CD14-positive monocyte (primary cell): ENCODE measurements around the gene KRTAP12-2. TPM values are rescaled to one million over a fixed set of nuclear protein-coding genes. Genes with fewer than 3 reads are reported as not detected.

ENCODE experiments used
- DNase-seq, 3 donors: peaks; one replicate each; pipeline ENCODE4 v3.0.0-alpha.2; 2011 to 2022
- H2AFZ ChIP-seq: 2 replicates; pipeline ENCODE4 v1.6.0; 2012; ENCODE audit warnings: mild to moderate bottlenecking, low read depth, low read length, inconsistent platforms; ENCODE audit not compliant: insufficient read depth, poor library complexity, severe bottlenecking
- H3K27ac ChIP-seq, 2 donors: 1 replicate in 1 of 2; 2 replicates in 1 of 2; pipeline ENCODE4 v1.5.1; 2012 to 2013; ENCODE audit warnings: low read length in 2 of 2, control low read depth in 1 of 2, inconsistent platforms in 1 of 2, low read depth in 1 of 2, mild to moderate bottlenecking in 1 of 2
- H3K27me3 ChIP-seq, 2 donors: one replicate each; pipeline versions ENCODE4 v1.6.0 to v1.6.1; 2011 to 2013; ENCODE audit warnings: low read length in 2 of 2; ENCODE audit not compliant: control insufficient read depth in 2 of 2, insufficient read depth in 2 of 2
- H3K36me3 ChIP-seq, 2 donors: replicated peaks in 1 of 2; 1 replicate in 1 of 2; 2 replicates in 1 of 2; pipeline versions ENCODE4 v1.5.1 to v1.6.1; 2012 to 2013; ENCODE audit warnings: low read length in 2 of 2, control low read depth in 1 of 2, inconsistent platforms in 1 of 2, mild to moderate bottlenecking in 1 of 2; ENCODE audit not compliant: insufficient read depth in 2 of 2, control insufficient read depth in 1 of 2
- H3K4me1 ChIP-seq, 2 donors: 1 replicate in 1 of 2; 2 replicates in 1 of 2; pipeline versions ENCODE4 v1.5.1 to v1.6.1; 2012 to 2013; ENCODE audit warnings: low read length in 2 of 2, control low read depth in 1 of 2, inconsistent platforms in 1 of 2, mild to moderate bottlenecking in 1 of 2, moderate library complexity in 1 of 2; ENCODE audit not compliant: insufficient read depth in 2 of 2, control insufficient read depth in 1 of 2
- H3K4me2 ChIP-seq: replicated peaks from 2 replicates; pipeline ENCODE3; 2012; ENCODE audit warnings: low read length, moderate library complexity, mild to moderate bottlenecking; ENCODE audit not compliant: poor library complexity, severe bottlenecking; ENCODE audit errors: extremely low read depth
- H3K4me3 ChIP-seq, 3 experiments: fragments of 200-600 bp in 1 of 3; sonication (generic) in 1 of 3; replicated peaks in 1 of 3; 1 replicate in 2 of 3; 2 replicates in 1 of 3; pipeline ENCODE4 v1.5.1; 2011 to 2013; ENCODE audit warnings: low read length in 3 of 3, mild to moderate bottlenecking in 3 of 3, control low read depth in 2 of 3, low read depth in 2 of 3, inconsistent platforms in 1 of 3, moderate library complexity in 1 of 3
- H3K79me2 ChIP-seq: 2 replicates; pipeline ENCODE4 v1.6.0; 2012; ENCODE audit warnings: mild to moderate bottlenecking, control low read depth, inconsistent platforms, low read length, moderate library complexity; ENCODE audit not compliant: insufficient read depth
- H3K9ac ChIP-seq: 2 replicates; pipeline ENCODE4 v1.6.0; 2017; ENCODE audit warnings: low read length, mild to moderate bottlenecking; ENCODE audit not compliant: insufficient read depth, poor library complexity, severe bottlenecking
- H3K9me3 ChIP-seq, 2 donors: replicated peaks in 1 of 2; 1 replicate in 1 of 2; 2 replicates in 1 of 2; pipeline versions ENCODE4 v1.5.1 to v1.6.1; 2012 to 2013; ENCODE audit warnings: low read length in 2 of 2, control low read depth in 1 of 2; ENCODE audit not compliant: control insufficient read depth in 1 of 2, insufficient read depth in 1 of 2
- H4K20me1 ChIP-seq: 2 replicates; pipeline ENCODE4 v1.6.0; 2012; ENCODE audit warnings: mild to moderate bottlenecking, low read length, control low read depth, moderate library complexity; ENCODE audit not compliant: insufficient read depth
- H3K27ac Mint-ChIP-seq, 7 donors: one replicate each; pipeline ENCODE4 v1.8.0; 2020; ENCODE audit warnings: mild to moderate bottlenecking in 7 of 7, mixed read lengths in 7 of 7, moderate library complexity in 6 of 7, inconsistent platforms in 2 of 7
- H3K27me3 Mint-ChIP-seq, 3 donors: one replicate each; pipeline ENCODE4 v1.8.0; 2021 to 2022; ENCODE audit warnings: low read depth in 3 of 3, mild to moderate bottlenecking in 3 of 3, mixed read lengths in 3 of 3, moderate library complexity in 3 of 3, inconsistent platforms in 1 of 3
- H3K36me3 Mint-ChIP-seq, 2 donors: one replicate each; pipeline ENCODE4 v1.8.0; 2020; ENCODE audit warnings: mixed read lengths in 2 of 2, inconsistent platforms in 1 of 2, mild to moderate bottlenecking in 1 of 2
- H3K4me1 Mint-ChIP-seq: one replicate; pipeline ENCODE4 v1.8.0; 2020; ENCODE audit warnings: mild to moderate bottlenecking, mixed read lengths
- H3K4me3 Mint-ChIP-seq, 2 donors: one replicate each; pipeline ENCODE4 v1.8.0; 2020; ENCODE audit warnings: mild to moderate bottlenecking in 2 of 2, mixed read lengths in 2 of 2, moderate library complexity in 1 of 2
- H3K9me3 Mint-ChIP-seq, 7 donors: one replicate each; pipeline ENCODE4 v1.8.0; 2020 to 2022; ENCODE audit warnings: mixed read lengths in 7 of 7, mild to moderate bottlenecking in 6 of 7, moderate library complexity in 6 of 7, inconsistent platforms in 2 of 7
- WGBS: methylation state at CpG from one replicate; pipeline ENCODE4 v1.1.5; 2013; ENCODE audit warnings: missing lambda C conversion rate; ENCODE audit not compliant: insufficient coverage; 5-methylcytosine and 5-hydroxymethylcytosine counted together
- intact Hi-C, 2 donors: fragments of 100-400 bp; cut with micrococcal nuclease; formaldehyde crosslinking; loops; one replicate each; pipeline versions ENCODE4 v1.15.0 to v1.15.1; 2023
- polyA plus RNA-seq, 3 donors: library from polyadenylated mRNA; depleted of rRNA in 1 of 3; unstranded in 2 of 3; stranded (reverse) in 1 of 3; fragments of 300-500 nt in 2 of 3; fragments of >200 nt in 1 of 3; fragmentation: Illumina TruSeq in 2 of 3; gene quantifications; 1 replicate in 2 of 3; 2 replicates in 1 of 3; pipeline ENCODE4 v1.2.3, GENCODE V29; 2012 to 2021
- TF ChIP-seq, protein P1 (sequence below): fragments of 200-600 bp; IDR thresholded peaks from one replicate; pipeline ENCODE4 v1.8.0; 2022; ENCODE audit warnings: antibody characterized with exemption, mild to moderate bottlenecking

The KRTAP12-2 gene
- polyA plus RNA-seq, 3 donors = not detected

DNA sequence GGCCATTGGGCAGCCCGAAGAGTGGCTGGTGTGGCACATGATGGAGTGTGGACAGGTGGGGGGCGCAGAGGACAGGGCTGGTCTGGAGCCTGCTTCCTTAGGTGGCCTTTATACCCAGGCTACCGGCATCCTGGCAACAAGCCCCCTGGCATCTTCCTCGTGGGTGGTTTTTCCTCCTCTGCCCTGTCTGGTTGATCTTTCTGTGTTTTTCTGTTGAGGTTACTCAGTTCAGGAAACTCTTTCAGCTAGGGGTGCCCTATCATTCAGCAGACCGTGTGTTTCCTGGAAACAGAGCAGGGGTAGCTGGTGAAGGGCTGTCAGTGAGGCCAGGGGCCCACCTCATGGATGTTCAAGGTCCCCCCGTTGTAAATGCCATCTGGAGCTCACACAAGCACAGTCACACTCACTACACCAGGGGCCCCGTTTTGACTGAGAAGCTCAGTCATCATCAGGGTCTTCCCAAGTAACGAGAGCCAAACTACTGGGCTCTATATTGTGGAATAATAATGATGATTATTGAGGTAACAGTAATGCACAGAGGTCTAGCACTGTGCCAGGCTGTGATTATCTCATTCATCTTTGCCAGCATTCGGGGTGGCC lies 12.1 kb downstream of the KRTAP12-2 start, which contains the start of gene KRTAP12-4:
Gene KRTAP12-4, minus strand, starts transcription at position 84 of the 600 bp plus-strand sequence. Its CDS starts 45 bp downstream, at position 39.
- 100% methylated on average over 3 of the region's 9 CpGs for WGBS
- no peaks in the 10 kb centered on the region for H4K20me1 ChIP-seq
- no peak within 1 kb of the TSS for H3K9ac ChIP-seq
- no peak within 1 kb of the TSS for H3K4me2 ChIP-seq
- H3K9me3 Mint-ChIP-seq = peaks cover 29 to 54% (median 43%) of the 10 kb centered on the region in 7 donors
- no peak within 1 kb of the TSS for H3K4me3 ChIP-seq
- no peak within 1 kb of the TSS for H3K4me3 Mint-ChIP-seq
- H3K36me3 ChIP-seq = no peaks in the 10 kb centered on the region
- no peaks in the 10 kb centered on the region for H3K4me1 Mint-ChIP-seq
- H3K27ac Mint-ChIP-seq = peak within 1 kb of the TSS in 1 of 7 donors; percentile 65
- H3K36me3 Mint-ChIP-seq = no peaks in the 10 kb centered on the region
- TF ChIP-seq, protein P1, sequence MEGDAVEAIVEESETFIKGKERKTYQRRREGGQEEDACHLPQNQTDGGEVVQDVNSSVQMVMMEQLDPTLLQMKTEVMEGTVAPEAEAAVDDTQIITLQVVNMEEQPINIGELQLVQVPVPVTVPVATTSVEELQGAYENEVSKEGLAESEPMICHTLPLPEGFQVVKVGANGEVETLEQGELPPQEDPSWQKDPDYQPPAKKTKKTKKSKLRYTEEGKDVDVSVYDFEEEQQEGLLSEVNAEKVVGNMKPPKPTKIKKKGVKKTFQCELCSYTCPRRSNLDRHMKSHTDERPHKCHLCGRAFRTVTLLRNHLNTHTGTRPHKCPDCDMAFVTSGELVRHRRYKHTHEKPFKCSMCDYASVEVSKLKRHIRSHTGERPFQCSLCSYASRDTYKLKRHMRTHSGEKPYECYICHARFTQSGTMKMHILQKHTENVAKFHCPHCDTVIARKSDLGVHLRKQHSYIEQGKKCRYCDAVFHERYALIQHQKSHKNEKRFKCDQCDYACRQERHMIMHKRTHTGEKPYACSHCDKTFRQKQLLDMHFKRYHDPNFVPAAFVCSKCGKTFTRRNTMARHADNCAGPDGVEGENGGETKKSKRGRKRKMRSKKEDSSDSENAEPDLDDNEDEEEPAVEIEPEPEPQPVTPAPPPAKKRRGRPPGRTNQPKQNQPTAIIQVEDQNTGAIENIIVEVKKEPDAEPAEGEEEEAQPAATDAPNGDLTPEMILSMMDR = no peak
- H3K79me2 ChIP-seq = no peaks in the 10 kb centered on the region
- no peak within 1 kb of the TSS for H3K27ac ChIP-seq
- H3K4me1 ChIP-seq = no peaks in the 10 kb centered on the region
- DNase-seq = no peak
- peaks cover 16 to 47% of the 10 kb centered on the region in 2 donors for H3K9me3 ChIP-seq
- H2AFZ ChIP-seq = no peak within 1 kb of the TSS
- intact Hi-C loops = no loop called here
- no peaks in the 10 kb centered on the region for H3K27me3 ChIP-seq
- peaks cover 6 to 10% (median 8%) of the 10 kb centered on the region in 3 donors for H3K27me3 Mint-ChIP-seq

GRCh38 chr21:44653656-44654575 lies 12.8 kb downstream of the KRTAP12-2 start:
- H3K4me1 Mint-ChIP-seq = no peaks in the 10 kb centered on the region
- Histone ChIP-seq H3K9me3 (peaks cover 16 to 44% of the 10 kb centered on the region in 2 donors), H3K36me3 (no peaks in the 10 kb centered on the region), H3K9ac (no peak overlapping the region), H3K79me2 (no peaks in the 10 kb centered on the region), H3K4me2 (no peak overlapping the region), H4K20me1 (no peaks in the 10 kb centered on the region), H3K4me1 (no peaks in the 10 kb centered on the region), H3K27me3 (no peaks in the 10 kb centered on the region), H3K4me3 (no peak overlapping the region), H2AFZ (no peak overlapping the region), H3K27ac (no peak overlapping the region)
- intact Hi-C loops = no loop called here
- WGBS = 97% methylated on average over 14 of the region's 17 CpGs
- TF ChIP-seq, protein P1 = no peak
- H3K9me3 Mint-ChIP-seq = peaks cover 29 to 53% (median 43%) of the 10 kb centered on the region in 7 donors
- no peak overlapping the region for H3K27ac Mint-ChIP-seq
- peaks cover 3 to 10% (median 9%) of the 10 kb centered on the region in 3 donors for H3K27me3 Mint-ChIP-seq
- H3K36me3 Mint-ChIP-seq = no peaks in the 10 kb centered on the region
- no peak for DNase-seq
- H3K4me3 Mint-ChIP-seq = no peak overlapping the region
